Measurements from ENCODE around the gene AURKAIP1.

AURKAIP1 gene

GRCh38 chr1:1421907-1422464, 47.0 kb upstream of the AURKAIP1 start:
- Histone ChIP-seq H3K79me2 (ENCODE audit: insufficient read depth, low read depth) (no peaks in the 10 kb centered on the region), H3K36me3 (ENCODE audit: insufficient read depth) (no peaks in the 10 kb centered on the region), H3K27ac (no peak overlapping the region), H3K27me3 (ENCODE audit: insufficient read depth, low read depth) (peaks cover 4% of the 10 kb centered on the region; the same call in 1 of the 2 replicates), H3K4me3 (IDR thresholded peaks at IDR 0.05; ENCODE audit: insufficient read depth, low read depth, low read length) (no peak overlapping the region), H3K9ac (no peak overlapping the region), H4K20me1 (ENCODE audit: insufficient read depth) (no peaks in the 10 kb centered on the region), H2AFZ (ENCODE audit: low read depth) (peak overlapping the region; percentile 42; the same call in 1 of the 2 replicates), H3K4me2 (0 out of 2 replicates have a peak overlapping the region, but pooled peaks have one; percentile 14), H3K4me1 (ENCODE audit: low read depth, poor library complexity, severe bottlenecking) (peaks cover 13% of the 10 kb centered on the region)
- TF ChIP-seq, protein P1, sequence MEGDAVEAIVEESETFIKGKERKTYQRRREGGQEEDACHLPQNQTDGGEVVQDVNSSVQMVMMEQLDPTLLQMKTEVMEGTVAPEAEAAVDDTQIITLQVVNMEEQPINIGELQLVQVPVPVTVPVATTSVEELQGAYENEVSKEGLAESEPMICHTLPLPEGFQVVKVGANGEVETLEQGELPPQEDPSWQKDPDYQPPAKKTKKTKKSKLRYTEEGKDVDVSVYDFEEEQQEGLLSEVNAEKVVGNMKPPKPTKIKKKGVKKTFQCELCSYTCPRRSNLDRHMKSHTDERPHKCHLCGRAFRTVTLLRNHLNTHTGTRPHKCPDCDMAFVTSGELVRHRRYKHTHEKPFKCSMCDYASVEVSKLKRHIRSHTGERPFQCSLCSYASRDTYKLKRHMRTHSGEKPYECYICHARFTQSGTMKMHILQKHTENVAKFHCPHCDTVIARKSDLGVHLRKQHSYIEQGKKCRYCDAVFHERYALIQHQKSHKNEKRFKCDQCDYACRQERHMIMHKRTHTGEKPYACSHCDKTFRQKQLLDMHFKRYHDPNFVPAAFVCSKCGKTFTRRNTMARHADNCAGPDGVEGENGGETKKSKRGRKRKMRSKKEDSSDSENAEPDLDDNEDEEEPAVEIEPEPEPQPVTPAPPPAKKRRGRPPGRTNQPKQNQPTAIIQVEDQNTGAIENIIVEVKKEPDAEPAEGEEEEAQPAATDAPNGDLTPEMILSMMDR (conservative IDR thresholded peaks at IDR 0.05; ENCODE audit: low read depth, low read length) = no peak

GRCh38 chr1:1421147-1421906, 46.3 kb upstream of the AURKAIP1 start, which contains the start of gene ANKRD65:
Gene ANKRD65, minus strand, starts transcription at chr1:1421276. Its CDS starts 271 bp downstream, at chr1:1421005.
- TF ChIP-seq, protein P1 (conservative IDR thresholded peaks at IDR 0.05; ENCODE audit: low read depth, low read length) = no peak
- Histone ChIP-seq H3K4me2 (no peak within 1 kb of the TSS), H3K79me2 (ENCODE audit: insufficient read depth, low read depth) (no peaks in the 10 kb centered on the region), H4K20me1 (ENCODE audit: insufficient read depth) (no peaks in the 10 kb centered on the region), H3K27ac (no peak within 1 kb of the TSS), H3K27me3 (ENCODE audit: insufficient read depth, low read depth) (peaks cover 4% of the 10 kb centered on the region; the same call in 1 of the 2 replicates), H3K36me3 (ENCODE audit: insufficient read depth) (no peaks in the 10 kb centered on the region), H3K4me1 (ENCODE audit: low read depth, poor library complexity, severe bottlenecking) (peaks cover 13% of the 10 kb centered on the region), H2AFZ (ENCODE audit: low read depth) (no peak within 1 kb of the TSS), H3K9ac (no peak within 1 kb of the TSS), H3K4me3 (IDR thresholded peaks at IDR 0.05; ENCODE audit: insufficient read depth, low read depth, low read length) (no peak within 1 kb of the TSS)

DNA sequence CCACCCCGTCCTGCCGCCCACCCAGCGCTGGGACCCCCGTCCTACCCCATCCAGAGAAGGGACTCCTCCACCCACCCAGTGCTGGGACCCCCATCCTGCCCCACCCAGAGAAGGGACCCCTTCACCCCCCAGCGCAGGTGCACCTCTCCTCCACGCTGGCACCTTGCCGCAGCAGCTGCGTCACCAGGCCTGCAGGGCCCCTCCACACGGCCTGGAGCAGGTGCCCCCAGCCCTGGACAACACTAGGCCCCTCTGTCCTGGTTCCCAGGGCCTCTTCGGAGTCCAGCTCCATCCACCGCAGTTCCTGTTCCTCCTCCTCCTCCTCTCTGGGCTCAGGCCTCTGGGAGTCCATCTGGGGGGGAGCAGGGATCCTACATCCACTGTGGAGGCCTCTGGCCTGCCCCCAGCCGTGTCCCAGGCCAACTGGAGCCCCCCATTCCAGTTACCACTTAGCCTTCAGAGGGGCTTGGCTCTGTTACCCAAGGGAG, 45.7 kb upstream of the AURKAIP1 start:
- no peak overlapping the region for H3K27ac ChIP-seq
- no peak overlapping the region for H3K4me2 ChIP-seq
- no peaks in the 10 kb centered on the region for H3K79me2 ChIP-seq (ENCODE audit: insufficient read depth, low read depth)
- H3K9ac ChIP-seq = no peak overlapping the region
- no peak overlapping the region for H2AFZ ChIP-seq (ENCODE audit: low read depth)
- TF ChIP-seq, protein P1 (conservative IDR thresholded peaks at IDR 0.05; ENCODE audit: low read depth, low read length) = no peak
- no peaks in the 10 kb centered on the region for H3K36me3 ChIP-seq (ENCODE audit: insufficient read depth)
- H4K20me1 ChIP-seq (ENCODE audit: insufficient read depth) = no peaks in the 10 kb centered on the region
- no peak overlapping the region for H3K4me3 ChIP-seq (IDR thresholded peaks at IDR 0.05; ENCODE audit: insufficient read depth, low read depth, low read length)
- H3K4me1 ChIP-seq (ENCODE audit: low read depth, poor library complexity, severe bottlenecking) = peaks cover 13% of the 10 kb centered on the region
- 0 out of 2 replicates have a peak, but pooled peaks cover 4% of the 10 kb centered on the region for H3K27me3 ChIP-seq (ENCODE audit: insufficient read depth, low read depth)

DNA sequence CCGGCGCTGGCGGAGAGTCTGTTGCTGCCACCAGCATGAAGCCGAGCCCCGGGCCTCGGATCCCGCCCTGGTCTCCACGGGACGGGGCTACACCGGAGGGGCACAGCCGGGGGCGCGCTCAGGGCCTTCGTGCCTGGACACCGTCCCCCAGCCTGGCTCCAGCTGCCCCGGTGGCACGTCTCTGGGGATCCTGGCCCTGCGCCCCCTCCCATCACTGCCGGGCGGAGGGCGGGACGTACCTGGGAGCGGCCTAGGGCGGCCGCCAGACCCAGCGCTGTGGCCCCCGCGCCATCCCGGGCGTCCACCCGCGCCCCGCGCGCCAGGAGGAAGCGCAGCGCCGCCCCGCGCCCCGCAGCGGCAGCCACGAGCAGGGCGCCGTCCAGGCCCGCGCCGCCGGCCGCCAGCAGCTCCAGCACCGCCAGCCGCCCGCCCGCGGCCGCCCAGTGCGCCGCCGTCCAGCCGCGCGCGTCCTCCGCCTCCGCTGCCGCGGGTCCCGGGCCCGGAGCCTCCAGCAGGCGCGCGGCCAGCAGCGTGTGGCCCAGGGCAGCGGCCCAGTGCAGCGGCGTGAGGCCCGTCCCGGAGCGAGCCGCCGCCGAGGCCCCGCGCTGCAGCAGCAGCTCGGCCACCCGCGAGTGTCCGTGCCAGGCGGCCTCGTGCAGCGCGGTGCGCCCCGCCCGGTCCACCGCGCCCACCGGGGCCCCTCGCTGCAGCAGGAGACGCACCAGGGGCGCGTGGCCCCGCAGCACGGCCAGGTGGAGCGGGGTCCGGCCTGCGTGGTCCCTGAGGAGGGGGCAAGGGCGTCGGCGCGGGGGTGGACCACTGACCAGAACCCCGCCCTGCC, 45.0 kb upstream of the AURKAIP1 start:
- no peak overlapping the region for H3K9ac ChIP-seq
- no peak overlapping the region for H3K4me2 ChIP-seq
- H4K20me1 ChIP-seq (ENCODE audit: insufficient read depth) = no peaks in the 10 kb centered on the region
- H3K79me2 ChIP-seq (ENCODE audit: insufficient read depth, low read depth) = no peaks in the 10 kb centered on the region
- H3K36me3 ChIP-seq (ENCODE audit: insufficient read depth) = no peaks in the 10 kb centered on the region
- 0 out of 2 replicates have a peak, but pooled peaks cover 4% of the 10 kb centered on the region for H3K27me3 ChIP-seq (ENCODE audit: insufficient read depth, low read depth)
- no peak overlapping the region for H3K4me3 ChIP-seq (IDR thresholded peaks at IDR 0.05; ENCODE audit: insufficient read depth, low read depth, low read length)
- peaks cover 13% of the 10 kb centered on the region for H3K4me1 ChIP-seq (ENCODE audit: low read depth, poor library complexity, severe bottlenecking)
- TF ChIP-seq, protein P1 (conservative IDR thresholded peaks at IDR 0.05; ENCODE audit: low read depth, low read length) = no peak
- no peak overlapping the region for H2AFZ ChIP-seq (ENCODE audit: low read depth)
- no peak overlapping the region for H3K27ac ChIP-seq

Data from KMS-11 (cell line).